Erythroblast (primary cell): ENCODE results near the gene EPHA4.

ENCODE experiments used
- GATA1 ChIP-seq: IDR thresholded peaks from 2 replicates; pipeline ENCODE4 v1.6.1; 2011; ENCODE audit warnings: low read depth, mild to moderate bottlenecking, control low read depth, low read length, moderate library complexity
- POLR2A ChIP-seq: IDR thresholded peaks from 2 replicates; pipeline ENCODE4 v1.6.1; 2011; ENCODE audit warnings: mild to moderate bottlenecking, low read length

DNA sequence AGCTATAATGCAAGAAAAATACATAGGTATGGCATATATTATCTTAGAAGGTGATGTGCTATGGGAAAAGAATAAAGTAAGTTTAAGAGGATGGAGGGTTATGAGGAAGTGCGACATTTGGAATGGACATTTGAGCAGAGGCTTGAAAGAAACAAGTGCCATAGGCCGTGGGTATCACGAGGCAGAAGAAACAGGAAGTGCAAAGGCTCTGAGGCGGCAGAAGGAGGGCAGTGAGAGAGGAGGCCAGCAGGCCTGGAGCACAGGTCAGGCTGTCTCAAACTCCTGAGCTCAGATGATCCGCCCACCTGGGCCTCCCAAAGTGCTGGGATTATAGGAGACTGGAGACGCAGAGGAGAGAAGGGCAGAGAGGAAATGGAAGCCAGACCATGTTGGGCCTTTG lies 40.7 kb upstream of the EPHA4 start:
- TF ChIP-seq POLR2A (no peak), GATA1 (no peak)
